Small intestine (tissue), 7 donors: ENCODE data around the gene MRGPRG. TPM values are rescaled to one million over a fixed set of nuclear protein-coding genes. Genes with fewer than 3 reads are reported as not detected.

Source experiments
- DNase-seq, 2 donors: peaks; one replicate each; pipeline versions ENCODE4 v3.0.0 to v3.0.0-alpha.2; 2013
- FAIRE-seq: peaks from 2 replicates; lab custom pipeline; 2012; peaks lifted over from hg19 to GRCh38; lab: Jason Lieb, UNC
- H3K27ac ChIP-seq, 3 donors: one replicate each; pipeline ENCODE4 v1.5.1; 2013; ENCODE audit warnings: low read length in 2 of 3, mild to moderate bottlenecking in 2 of 3, control low read depth in 1 of 3, inconsistent platforms in 1 of 3, low read depth in 1 of 3, moderate library complexity in 1 of 3
- H3K27me3 ChIP-seq, 3 donors: one replicate each; pipeline ENCODE4 v1.6.1; 2013; ENCODE audit warnings: low read length in 3 of 3, inconsistent platforms in 1 of 3; ENCODE audit not compliant: control insufficient read depth in 3 of 3, insufficient read depth in 3 of 3
- H3K36me3 ChIP-seq, 3 donors: one replicate each; pipeline ENCODE4 v1.6.1; 2013; ENCODE audit warnings: low read length in 3 of 3, inconsistent platforms in 1 of 3, low read depth in 1 of 3, mild to moderate bottlenecking in 1 of 3, moderate library complexity in 1 of 3; ENCODE audit not compliant: control insufficient read depth in 3 of 3, insufficient read depth in 2 of 3
- H3K4me1 ChIP-seq, 3 donors: one replicate each; pipeline ENCODE4 v1.6.1; 2013; ENCODE audit warnings: low read length in 2 of 3, inconsistent platforms in 1 of 3, low read depth in 1 of 3, mild to moderate bottlenecking in 1 of 3, moderate library complexity in 1 of 3; ENCODE audit not compliant: control insufficient read depth in 3 of 3, insufficient read depth in 2 of 3
- H3K4me3 ChIP-seq, 3 donors: one replicate each; pipeline ENCODE4 v1.5.1; 2013; ENCODE audit warnings: low read length in 3 of 3, control low read depth in 1 of 3, inconsistent platforms in 1 of 3, low read depth in 1 of 3, mild to moderate bottlenecking in 1 of 3, moderate library complexity in 1 of 3
- H3K9me3 ChIP-seq, 2 donors: one replicate each; pipeline ENCODE4 v1.6.1; 2013; ENCODE audit warnings: low read depth in 1 of 2, low read length in 1 of 2; ENCODE audit not compliant: control insufficient read depth in 2 of 2, insufficient read depth in 1 of 2
- WGBS, 3 donors: extraction: QIAGEN DNeasy Blood & Tissue Kit; methylation state at CpG; one replicate each; pipeline ENCODE4 v1.1.7; 2013; 5-methylcytosine and 5-hydroxymethylcytosine counted together
- polyA plus RNA-seq, 4 donors: library from polyadenylated mRNA; stranded (reverse) in 3 of 4; unstranded in 1 of 4; fragments of 200-250 nt in 3 of 4; fragments of 120-200 nt in 1 of 4; gene quantifications; one replicate each; pipeline versions ENCODE4 v1.2.1 to v1.2.3, GENCODE V29; 2013
- donor health status: healthy with polysubstance abuse.
- donor health status: control.
- donor health status: control.
- donor health status: Bipolar disorder and iron deficiency.
- donor health status: healthy.

MRGPRG gene
- polyA plus RNA-seq, 4 donors = not detected

DNA sequence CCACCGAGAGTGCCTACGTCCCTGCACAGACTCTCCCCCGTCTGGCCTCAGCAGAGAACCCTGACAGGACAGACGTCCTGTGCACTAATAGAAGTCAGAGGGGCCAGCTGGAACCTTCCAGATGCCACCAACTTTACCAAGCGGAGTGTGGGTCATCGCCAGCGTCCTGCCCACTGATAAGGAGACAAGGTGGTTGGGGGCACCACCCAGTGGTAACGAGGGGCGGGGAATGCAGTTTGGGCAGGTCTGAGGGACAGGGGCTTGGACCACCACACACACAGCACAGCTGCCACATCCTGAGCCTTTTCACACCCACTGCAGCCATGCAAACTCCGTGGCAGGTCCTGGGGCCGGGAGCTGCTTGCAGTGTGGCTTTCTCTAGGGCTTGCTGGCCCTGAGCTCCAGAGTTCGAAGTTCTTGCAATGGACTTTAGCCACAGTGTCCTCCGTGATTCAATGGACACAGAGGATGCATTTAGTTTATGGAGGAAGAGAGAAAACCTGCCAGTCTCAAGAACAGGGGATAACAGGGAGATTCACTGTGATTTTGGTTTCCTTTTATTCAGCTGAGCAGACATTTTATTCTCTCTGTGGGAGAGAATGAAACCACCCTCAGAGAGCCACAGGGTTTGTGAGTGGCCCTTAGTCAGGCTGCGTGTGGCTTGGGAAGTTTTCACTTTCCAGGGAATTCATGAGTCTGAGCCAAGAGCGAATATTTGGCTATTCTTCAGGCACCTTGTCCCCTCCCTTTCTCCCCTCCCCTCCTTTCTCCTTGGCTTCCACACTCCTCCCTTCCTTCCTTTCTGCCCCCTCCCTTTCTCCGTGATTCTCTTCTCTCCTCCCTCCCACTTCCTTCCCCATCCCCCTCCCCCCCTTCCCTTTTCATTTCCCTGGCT lies 13.1 kb downstream of the MRGPRG start:
- Histone ChIP-seq H3K9me3 (peaks cover 0 to 3% of the 10 kb centered on the region in 2 donors), H3K4me3 (no peak overlapping the region), H3K36me3 (no peaks in the 10 kb centered on the region), H3K27me3 (peaks cover 3 to 51% (median 22%) of the 10 kb centered on the region in 3 donors), H3K4me1 (peaks cover 0 to 4% (median 0%) of the 10 kb centered on the region in 3 donors), H3K27ac (no peak overlapping the region)
- DNase-seq = peak in 1 of 2 donors; percentile 27
- 41 to 49% (median 46%) methylated on average over 16 of the region's 16 CpGs for WGBS, 3 donors
- no peak for FAIRE-seq

DNA sequence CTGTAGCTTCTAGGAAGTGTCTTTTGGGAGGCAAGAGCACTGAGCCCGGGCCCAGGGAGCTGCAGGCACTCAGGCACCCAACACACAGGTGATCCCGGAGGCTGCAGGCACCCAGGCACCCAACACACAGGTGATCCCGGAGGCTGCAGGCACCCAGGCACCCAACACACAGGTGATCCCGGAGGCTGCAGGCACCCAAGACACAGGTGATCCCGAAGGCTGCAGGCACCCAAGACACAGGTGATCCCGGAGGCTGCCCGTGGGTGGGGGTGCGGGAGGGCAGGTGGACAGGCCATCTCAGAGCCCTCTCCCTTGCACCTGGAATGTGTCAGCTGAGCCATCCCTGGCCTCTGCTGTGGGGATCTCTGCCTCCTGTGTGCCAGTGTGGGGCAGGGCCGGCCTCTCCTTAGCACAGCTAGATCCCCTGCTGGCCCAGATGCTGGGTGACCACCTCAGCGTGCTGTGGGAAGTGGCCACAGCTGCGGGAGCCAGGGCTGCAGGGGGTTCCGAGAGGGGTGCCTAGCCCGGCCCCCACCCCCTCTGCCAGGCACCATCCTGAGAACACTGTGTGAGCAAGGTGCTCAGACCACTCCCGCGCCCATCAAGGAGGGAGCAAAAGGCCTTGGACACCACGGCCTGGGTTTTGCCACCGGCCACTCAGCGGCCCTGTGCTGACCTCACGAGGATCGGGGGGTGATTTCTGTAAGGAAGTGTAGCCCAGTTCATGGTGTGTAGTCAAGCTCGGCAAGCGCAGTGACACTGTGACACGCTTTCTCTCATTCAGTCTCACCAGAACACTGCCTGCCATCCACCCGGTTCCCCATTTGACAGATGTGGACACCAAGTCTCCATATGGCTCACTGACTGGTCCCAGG lies 14.2 kb downstream of the MRGPRG start:
- no peak for FAIRE-seq
- H3K4me3 ChIP-seq = no peak overlapping the region
- no peaks in the 10 kb centered on the region for H3K9me3 ChIP-seq
- no peak for DNase-seq
- peaks cover 3 to 54% (median 24%) of the 10 kb centered on the region in 3 donors for H3K27me3 ChIP-seq
- peaks cover 0 to 4% (median 0%) of the 10 kb centered on the region in 3 donors for H3K4me1 ChIP-seq
- H3K27ac ChIP-seq = no peak overlapping the region
- 79 to 86% (median 82%) methylated on average over 20 to 24 of the region's 24 CpGs for WGBS, 3 donors
- no peaks in the 10 kb centered on the region for H3K36me3 ChIP-seq

DNA sequence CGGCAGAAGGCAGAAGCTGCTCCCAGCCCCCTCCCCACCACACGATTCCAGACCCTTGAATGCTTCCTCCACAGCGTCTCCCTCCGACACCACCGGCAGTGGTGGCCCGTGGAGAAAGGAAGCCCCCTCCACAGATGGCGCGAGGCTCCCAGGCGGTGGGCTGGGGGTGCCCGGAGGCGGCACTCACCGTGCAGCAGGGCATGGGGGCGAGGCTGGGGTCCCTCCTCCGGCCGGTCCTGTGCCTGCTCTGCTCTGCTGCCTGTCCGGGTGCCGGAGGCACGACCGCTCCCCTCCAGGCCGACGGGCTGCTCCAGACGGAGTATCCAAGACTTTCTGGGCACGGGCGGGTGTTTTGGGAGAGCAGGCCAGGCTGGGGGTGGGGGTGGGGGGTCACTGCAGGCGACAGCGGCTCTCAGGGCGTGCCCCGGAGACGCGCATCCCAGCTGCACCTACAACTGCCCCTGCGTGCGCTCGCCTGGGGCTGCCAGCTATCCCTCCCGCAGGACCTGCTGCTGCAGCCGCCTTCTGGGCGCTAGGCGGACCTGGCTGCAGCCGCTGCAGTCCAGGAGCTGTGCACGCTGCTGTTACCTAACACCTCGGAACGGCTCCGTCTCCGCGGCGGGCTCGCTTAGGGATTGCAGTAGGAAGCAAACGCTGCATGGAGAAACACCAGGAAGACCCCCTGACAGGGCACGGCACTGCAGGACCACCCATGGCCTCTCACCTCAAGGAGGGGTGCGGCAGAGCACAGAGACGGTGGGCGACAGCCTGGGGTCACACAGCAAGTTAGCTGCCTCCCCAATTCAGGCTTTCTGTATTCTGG lies 15.2 kb downstream of the MRGPRG start:
- no peaks in the 10 kb centered on the region for H3K9me3 ChIP-seq
- FAIRE-seq (no peak), DNase-seq (peak in 1 of 2 donors; percentile 3)
- peaks cover 0 to 4% (median 0%) of the 10 kb centered on the region in 3 donors for H3K4me1 ChIP-seq
- peaks cover 3 to 54% (median 24%) of the 10 kb centered on the region in 3 donors for H3K27me3 ChIP-seq
- WGBS, 3 donors = 4 to 7% (median 7%) methylated on average over 37 to 51 of the region's 51 CpGs
- no peak overlapping the region for H3K4me3 ChIP-seq
- no peaks in the 10 kb centered on the region for H3K36me3 ChIP-seq
- no peak overlapping the region for H3K27ac ChIP-seq

DNA sequence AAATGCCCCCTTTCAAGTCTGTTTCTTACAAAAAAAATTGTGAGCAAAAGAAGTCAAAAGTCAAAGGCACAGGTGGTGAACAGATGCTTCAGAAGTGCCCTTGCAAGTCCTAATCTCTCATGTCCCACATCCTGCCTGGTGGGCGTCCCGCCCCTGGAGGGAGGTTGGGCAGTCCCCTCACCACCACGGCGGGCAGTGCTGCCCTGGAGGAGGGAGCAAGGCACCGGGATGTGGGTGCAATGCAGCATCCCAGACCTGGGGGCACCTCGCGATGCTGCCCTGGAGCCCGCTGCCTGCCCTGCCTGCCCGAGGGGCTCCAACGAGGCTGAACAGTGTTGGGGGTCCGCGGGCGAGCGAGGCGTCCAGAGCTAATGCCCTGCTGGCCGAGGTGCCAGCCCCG lies 15.9 kb downstream of the MRGPRG start:
- Histone ChIP-seq H3K27ac (no peak overlapping the region), H3K4me3 (no peak overlapping the region), H3K9me3 (no peaks in the 10 kb centered on the region), H3K27me3 (peaks cover 3 to 53% (median 26%) of the 10 kb centered on the region in 3 donors), H3K36me3 (no peaks in the 10 kb centered on the region), H3K4me1 (peaks cover 0 to 4% (median 0%) of the 10 kb centered on the region in 3 donors)
- WGBS, 3 donors = 12 to 26% (median 21%) methylated on average over 14 to 17 of the region's 17 CpGs
- no peak for DNase-seq
- FAIRE-seq = no peak

DNA sequence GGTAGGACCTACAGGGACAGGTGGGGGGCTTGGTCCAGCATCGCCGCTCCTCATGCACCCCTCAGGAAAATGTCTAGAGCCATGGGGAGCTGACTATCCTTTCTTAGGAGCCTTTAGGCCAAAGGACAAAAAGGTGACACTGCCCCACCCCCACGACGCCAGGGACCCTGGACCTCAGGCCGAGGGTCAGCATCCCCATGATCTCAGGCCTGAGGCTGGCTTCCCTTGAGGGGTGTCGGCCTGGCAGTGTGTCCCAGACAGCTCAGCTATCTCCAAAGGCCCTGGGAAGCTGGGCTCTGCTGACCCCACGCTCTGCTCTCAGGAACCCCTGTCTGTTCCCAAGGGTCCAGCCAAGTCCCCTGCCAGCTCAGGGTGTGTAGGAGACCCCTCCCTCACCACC lies 16.3 kb downstream of the MRGPRG start:
- Histone ChIP-seq H3K36me3 (no peaks in the 10 kb centered on the region), H3K27me3 (peaks cover 3 to 50% (median 27%) of the 10 kb centered on the region in 3 donors), H3K9me3 (no peaks in the 10 kb centered on the region), H3K27ac (no peak overlapping the region), H3K4me1 (peaks cover 0 to 4% (median 0%) of the 10 kb centered on the region in 3 donors), H3K4me3 (no peak overlapping the region)
- no peak for DNase-seq
- FAIRE-seq = no peak
- 47 to 59% (median 50%) methylated on average over 7 of the region's 7 CpGs for WGBS, 3 donors

GRCh38 chr11:3201677-3202181 lies 16.9 kb downstream of the MRGPRG start:
- Histone ChIP-seq H3K9me3 (no peaks in the 10 kb centered on the region), H3K4me3 (no peak overlapping the region), H3K27me3 (peaks cover 3 to 50% (median 27%) of the 10 kb centered on the region in 3 donors), H3K36me3 (no peaks in the 10 kb centered on the region), H3K4me1 (peaks cover 0 to 4% (median 0%) of the 10 kb centered on the region in 3 donors), H3K27ac (no peak overlapping the region)
- no peak for FAIRE-seq
- no peak for DNase-seq
- WGBS, 3 donors = 57 to 74% (median 64%) methylated on average over 17 of the region's 17 CpGs

GRCh38 chr11:3201112-3201581 lies 17.5 kb downstream of the MRGPRG start:
- Histone ChIP-seq H3K36me3 (no peaks in the 10 kb centered on the region), H3K27me3 (peaks cover 3 to 50% (median 27%) of the 10 kb centered on the region in 3 donors)
- no peak for FAIRE-seq

More at GRCh38 chr11:3201112-3201581, 17.5 kb downstream of the MRGPRG start:
- 79 to 83% (median 80%) methylated on average over 15 of the region's 15 CpGs for WGBS, 3 donors
- no peak overlapping the region for H3K27ac ChIP-seq
- H3K4me3 ChIP-seq = no peak overlapping the region
- no peak for DNase-seq
- peaks cover 0 to 7% (median 0%) of the 10 kb centered on the region in 3 donors for H3K4me1 ChIP-seq
- H3K9me3 ChIP-seq = no peaks in the 10 kb centered on the region
